RWPE1 (cell line): Measurements from ENCODE around the gene COL15A1.

Experiments
- CTCF ChIA-PET: fragments of 350-600 bp; sonication (Branson Sonifier 250); formaldehyde crosslinking; extraction: SDS; loops from one replicate; lab custom pipeline; 2021; lab: Yijun Ruan, JAX
- POLR2A ChIA-PET: fragments of 400-600 bp; formaldehyde crosslinking; extraction: SDS; loops from one replicate; lab custom pipeline; 2020; ENCODE audit warnings: antibody characterized with exemption; ENCODE audit not compliant: low non-redundant PET; lab: Yijun Ruan, JAX
- DNase-seq: peaks from one replicate; pipeline ENCODE4 v3.0.0; 2012; ENCODE audit warnings: low spot score
- H3K27ac ChIP-seq: fragments of 450-650 bp; 2 replicates; pipeline ENCODE4 v1.5.1; 2017
- CTCF ChIP-seq: fragments of 450-650 bp; conservative IDR thresholded peaks from 2 replicates; pipeline ENCODE4 v1.5.1; 2017; ENCODE audit warnings: low read depth, mild to moderate bottlenecking

COL15A1 gene

GRCh38 chr9:98935071-98935505, 8.6 kb upstream of the COL15A1 start:
- ChIA-PET POLR2A (interaction anchor here (0.6 kb wide), 1 partner anchor 162 kb away, joined by 3 read pairs; no protein-coding TSS in a partner anchor), CTCF (no interaction called here)
- no peak for TF ChIP-seq CTCF
- no peak for DNase-seq
- no peak overlapping the region for H3K27ac ChIP-seq

- ChIA-PET POLR2A (no interaction called here), CTCF (no interaction called here)
- no peak for DNase-seq
- no peak for TF ChIP-seq CTCF
- H3K27ac ChIP-seq: no peak overlapping the region
Measured at GRCh38 chr9:98940276-98940675, 3.4 kb upstream of the COL15A1 start.

- no peak overlapping the region for H3K27ac ChIP-seq
- CTCF ChIA-PET: no interaction called here
- DNase-seq: no peak
- TF ChIP-seq CTCF: no peak
- POLR2A ChIA-PET: no interaction called here
Measured at GRCh38 chr9:98941946-98942523, 1.7 kb upstream of the COL15A1 start.

- ChIA-PET POLR2A (no interaction called here), CTCF (interaction anchor here (0.5 kb wide), 1 partner anchor 1696 kb away, joined by 6 read pairs; no protein-coding TSS in a partner anchor)
- TF ChIP-seq CTCF: no peak
- DNase-seq: no peak
- no peak overlapping the region for H3K27ac ChIP-seq
Measured at GRCh38 chr9:98942906-98943681, 613 bp upstream of the COL15A1 start.

GRCh38 chr9:98944057-98944733, 488 bp downstream of the COL15A1 start:
- ChIA-PET POLR2A (no interaction called here), CTCF (interaction anchor here (0.6 kb wide), 1 partner anchor 11 kb away, joined by 3 read pairs; no protein-coding TSS in a partner anchor)
- peak; percentile 17 for DNase-seq
- TF ChIP-seq CTCF: no peak
- H3K27ac ChIP-seq: no peak overlapping the region

- no peak for DNase-seq
- POLR2A ChIA-PET: no interaction called here
- H3K27ac ChIP-seq: no peak overlapping the region
- no peak for TF ChIP-seq CTCF
- CTCF ChIA-PET: interaction anchor here (0.6 kb wide), 1 partner anchor 11 kb away, joined by 3 read pairs; no protein-coding TSS in a partner anchor
Measured at GRCh38 chr9:98944734-98945074, 997 bp downstream of the COL15A1 start.
